Measurements from ENCODE around the gene SLC9A5. TPM values are rescaled to one million over a fixed set of nuclear protein-coding genes. Genes with fewer than 3 reads are reported as not detected.

The SLC9A5 gene
- total and polyA plus RNA-seq, 9 of the 15 experiments (the other 6 are each of a cell fraction or from before 2014, with no cell fraction given), result 0.06 to 3.1 (median 1.2) TPM

- POLR2A ChIA-PET, result interaction anchor here (0.7 to 1.0 kb wide), 2 partner anchors 94 to 203 kb away, joined by 3 to 4 read pairs; no protein-coding TSS in a partner anchor
- peaks cover 11 to 19% of the 10 kb centered on the region in 2 experiments for H3K4me1 ChIP-seq (replicated peaks in 1 of 2; ENCODE audit: control insufficient read depth in 2 of 2, insufficient read depth in 2 of 2, low read length in 2 of 2)
- FAIRE-seq, result no peak
Measured at GRCh38 chr16:67263201-67263600, 14.4 kb downstream of the SLC9A5 start.

GRCh38 chr16:67264277-67264676 lies 15.5 kb downstream of the SLC9A5 start:
- ChIA-PET POLR2A (interaction anchor here (0.6 to 1.2 kb wide), 5 partner anchors 8 to 201 kb away, joined by 3 to 4 read pairs (median 3); no protein-coding TSS in a partner anchor), CTCF (ENCODE audit: low intra/inter-chr PET ratio) (interaction anchor here (0.6 kb wide), 1 partner anchor 104 kb away, joined by 7 read pairs; the partner anchor contains the start of genes FBXL8 and TRADD)
- H3K9ac ChIP-seq (ENCODE audit: insufficient read depth in 1 of 2, low read depth in 2 of 2, low read length in 2 of 2), result peak overlapping the region in 1 of 2 experiments; percentile 39; a peak in 1 of 4 replicates
- no peaks in the 10 kb centered on the region for H3K79me2 ChIP-seq (ENCODE audit: control insufficient read depth, insufficient read depth, low read length)
- ATAC-seq (0 out of 3 replicates have a peak, but pooled peaks have one; percentile 10), FAIRE-seq (peak; percentile 6), DNase-seq (ENCODE audit: extremely low read depth in 1 of 4, low spot score in 3 of 4) (peak in 1 of 4 experiments; percentile 45)
- H3K27ac ChIP-seq (ENCODE audit: extremely low read depth, low read depth, low read length), result no peak overlapping the region
- 85% methylated on average over 9 of the region's 9 CpGs for WGBS (ENCODE audit: insufficient coverage, low coverage, missing lambda C conversion rate)
- no peaks in the 10 kb centered on the region for H3K9me1 ChIP-seq (ENCODE audit: control insufficient read depth, insufficient read depth, low read length)
- H3K4me2 ChIP-seq (ENCODE audit: insufficient read depth, low read length), result no peak overlapping the region
- no peak overlapping the region for H2AFZ ChIP-seq (ENCODE audit: low read depth, low read length)
- peaks cover 19 to 23% of the 10 kb centered on the region in 2 experiments for H3K4me1 ChIP-seq (replicated peaks in 1 of 2; ENCODE audit: control insufficient read depth in 2 of 2, insufficient read depth in 2 of 2, low read length in 2 of 2)
- in situ Hi-C loops (cut with MboI), result no loop called here
- no peak overlapping the region for H3K4me3 ChIP-seq
- H4K20me1 ChIP-seq (replicated peaks; ENCODE audit: control insufficient read depth, insufficient read depth, low read length), result no peaks in the 10 kb centered on the region
- BruUV-seq (replicated peaks), result no TSS peak
- no peaks in the 10 kb centered on the region for H3K36me3 ChIP-seq (ENCODE audit: control insufficient read depth, insufficient read depth, low read length)
- H3K27me3 ChIP-seq (ENCODE audit: control insufficient read depth in 2 of 2, insufficient read depth in 2 of 2, low read length in 2 of 2), result no peaks in the 10 kb centered on the region
- intact Hi-C loops (cut with micrococcal nuclease), result loop anchor here (5.0 kb wide), 3 partner anchors 73 to 203 kb away; no protein-coding TSS in a partner anchor
- no peaks in the 10 kb centered on the region for H3K9me3 ChIP-seq (replicated peaks; ENCODE audit: control insufficient read depth, insufficient read depth, low read depth, low read length)
- TF ChIP-seq ZNF197 (CRISPR knock-in tag; IDR thresholded peaks at IDR 0.05; ENCODE audit: low read depth) (no peak), ZNF121 (CRISPR knock-in tag; conservative IDR thresholded peaks at IDR 0.05) (no peak), SMARCB1 (IDR thresholded peaks at IDR 0.05; ENCODE audit: insufficient read length, low read depth) (no peak), E2F3 (CRISPR knock-in tag; IDR thresholded peaks at IDR 0.05) (no peak), HSF4 (CRISPR knock-in tag; IDR thresholded peaks at IDR 0.05; ENCODE audit: borderline replicate concordance) (no peak), NRF1 (conservative IDR thresholded peaks at IDR 0.05 in 1 of 2, IDR thresholded peaks at IDR 0.05 in 1 of 2) (no peak), GATAD2A (IDR thresholded peaks at IDR 0.05) (no peak)
- TF ChIP-seq, protein P1, sequence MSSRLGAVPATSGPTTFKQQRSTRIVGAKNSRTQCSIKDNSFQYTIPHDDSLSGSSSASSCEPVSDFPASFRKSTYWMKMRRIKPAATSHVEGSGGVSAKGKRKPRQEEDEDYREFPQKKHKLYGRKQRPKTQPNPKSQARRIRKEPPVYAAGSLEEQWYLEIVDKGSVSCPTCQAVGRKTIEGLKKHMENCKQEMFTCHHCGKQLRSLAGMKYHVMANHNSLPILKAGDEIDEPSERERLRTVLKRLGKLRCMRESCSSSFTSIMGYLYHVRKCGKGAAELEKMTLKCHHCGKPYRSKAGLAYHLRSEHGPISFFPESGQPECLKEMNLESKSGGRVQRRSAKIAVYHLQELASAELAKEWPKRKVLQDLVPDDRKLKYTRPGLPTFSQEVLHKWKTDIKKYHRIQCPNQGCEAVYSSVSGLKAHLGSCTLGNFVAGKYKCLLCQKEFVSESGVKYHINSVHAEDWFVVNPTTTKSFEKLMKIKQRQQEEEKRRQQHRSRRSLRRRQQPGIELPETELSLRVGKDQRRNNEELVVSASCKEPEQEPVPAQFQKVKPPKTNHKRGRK (tag; IDR thresholded peaks at IDR 0.05), result no peak
- TF ChIP-seq, protein P2, sequence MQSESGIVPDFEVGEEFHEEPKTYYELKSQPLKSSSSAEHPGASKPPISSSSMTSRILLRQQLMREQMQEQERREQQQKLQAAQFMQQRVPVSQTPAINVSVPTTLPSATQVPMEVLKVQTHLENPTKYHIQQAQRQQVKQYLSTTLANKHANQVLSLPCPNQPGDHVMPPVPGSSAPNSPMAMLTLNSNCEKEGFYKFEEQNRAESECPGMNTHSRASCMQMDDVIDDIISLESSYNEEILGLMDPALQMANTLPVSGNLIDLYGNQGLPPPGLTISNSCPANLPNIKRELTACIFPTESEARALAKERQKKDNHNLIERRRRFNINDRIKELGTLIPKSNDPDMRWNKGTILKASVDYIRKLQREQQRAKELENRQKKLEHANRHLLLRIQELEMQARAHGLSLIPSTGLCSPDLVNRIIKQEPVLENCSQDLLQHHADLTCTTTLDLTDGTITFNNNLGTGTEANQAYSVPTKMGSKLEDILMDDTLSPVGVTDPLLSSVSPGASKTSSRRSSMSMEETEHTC (IDR thresholded peaks at IDR 0.05), result no peak

More at GRCh38 chr16:67263201-67263600, 14.4 kb downstream of the SLC9A5 start:
- no TSS peak for BruUV-seq (replicated peaks)
- H3K9me3 ChIP-seq (replicated peaks; ENCODE audit: control insufficient read depth, insufficient read depth, low read depth, low read length), result no peaks in the 10 kb centered on the region
- H2AFZ ChIP-seq (ENCODE audit: low read depth, low read length), result no peak overlapping the region
- CTCF ChIA-PET (ENCODE audit: low intra/inter-chr PET ratio), result no interaction called here
- H3K27ac ChIP-seq (ENCODE audit: extremely low read depth, low read depth, low read length), result no peak overlapping the region
- WGBS (ENCODE audit: insufficient coverage, low coverage, missing lambda C conversion rate), result 39% methylated on average over 3 of the region's 3 CpGs
- H3K9me1 ChIP-seq (ENCODE audit: control insufficient read depth, insufficient read depth, low read length), result no peaks in the 10 kb centered on the region
- no peak for DNase-seq (ENCODE audit: extremely low read depth in 1 of 4, low spot score in 3 of 4)
- in situ Hi-C loops (cut with MboI) (no loop called here), intact Hi-C loops (cut with micrococcal nuclease) (loop anchor here (5.0 kb wide), 3 partner anchors 74 to 204 kb away; no protein-coding TSS in a partner anchor)
- H3K9ac ChIP-seq (ENCODE audit: insufficient read depth in 1 of 2, low read depth in 2 of 2, low read length in 2 of 2), result peak overlapping the region in 1 of 2 experiments; percentile 8; a peak in 1 of 4 replicates
- H3K79me2 ChIP-seq (ENCODE audit: control insufficient read depth, insufficient read depth, low read length), result no peaks in the 10 kb centered on the region
- H3K27me3 ChIP-seq (ENCODE audit: control insufficient read depth in 2 of 2, insufficient read depth in 2 of 2, low read length in 2 of 2), result no peaks in the 10 kb centered on the region
- TF ChIP-seq RHOXF2B (CRISPR knock-in tag; conservative IDR thresholded peaks at IDR 0.05) (no peak), STAT5A (IDR thresholded peaks at IDR 0.05; ENCODE audit: borderline replicate concordance, low read length) (no peak), LARP7 (IDR thresholded peaks at IDR 0.05) (no peak), GTF2F1 (IDR thresholded peaks at IDR 0.05; ENCODE audit: low read depth, low read length) (no peak)
- no peak overlapping the region for H3K4me3 ChIP-seq
- no peaks in the 10 kb centered on the region for H3K36me3 ChIP-seq (ENCODE audit: control insufficient read depth, insufficient read depth, low read length)
- no peaks in the 10 kb centered on the region for H4K20me1 ChIP-seq (replicated peaks; ENCODE audit: control insufficient read depth, insufficient read depth, low read length)
- ATAC-seq, result no peak
- no peak overlapping the region for H3K4me2 ChIP-seq (ENCODE audit: insufficient read depth, low read length)

All from K562 (cell line).